Peyer's patch (tissue), 4 donors: ENCODE measurements around the gene ACER3. TPM values are rescaled to one million over a fixed set of nuclear protein-coding genes. Genes with fewer than 3 reads are reported as not detected.

Experiments used
- DNase-seq, 3 donors: peaks; one replicate each; pipeline ENCODE4 v3.0.0-alpha.2; 2017 to 2019
- H3K27ac ChIP-seq, 4 donors: fragments of 200-600 bp; sonication (generic); one replicate each; pipeline ENCODE4 v1.5.1; 2016 to 2019
- H3K27me3 ChIP-seq, 2 donors: fragments of 200-600 bp; sonication (generic); one replicate each; pipeline ENCODE4 v1.5.1; 2019
- H3K36me3 ChIP-seq, 3 donors: fragments of 200-600 bp; sonication (generic); one replicate each; pipeline ENCODE4 v1.5.1; 2016 to 2019
- H3K4me1 ChIP-seq, 4 donors: fragments of 200-600 bp; sonication (generic); one replicate each; pipeline ENCODE4 v1.5.1; 2016 to 2019
- H3K4me3 ChIP-seq, 4 donors: fragments of 200-600 bp; sonication (generic); 1 replicate in 3 of 4; 2 replicates in 1 of 4; pipeline ENCODE4 v1.5.1; 2016 to 2019; ENCODE audit warnings: mild to moderate bottlenecking in 1 of 4
- H3K9me3 ChIP-seq, 4 donors: fragments of 200-600 bp; sonication (generic); one replicate each; pipeline ENCODE4 v1.5.1; 2016 to 2019; ENCODE audit warnings: mild to moderate bottlenecking in 1 of 4
- CTCF ChIP-seq, 6 experiments: fragments of 450-650 bp in 4 of 6; fragments of 200-600 bp in 2 of 6; sonication (generic) in 1 of 6; IDR thresholded peaks; one replicate each; pipeline ENCODE4 v1.5.1; 2017 to 2019; ENCODE audit warnings: antibody characterized with exemption in 6 of 6, mild to moderate bottlenecking in 3 of 6, moderate library complexity in 1 of 6
- POLR2A ChIP-seq, 2 donors: fragments of 450-650 bp; IDR thresholded peaks; one replicate each; pipeline ENCODE4 v1.5.1; 2017; ENCODE audit warnings: antibody characterized with exemption in 2 of 2, mild to moderate bottlenecking in 2 of 2, moderate library complexity in 2 of 2
- total RNA-seq, 4 donors: library from RNA; depleted of rRNA; stranded (reverse); fragments of >200 nt; gene quantifications; one replicate each; pipeline ENCODE4 v1.1.0, GENCODE V29; 2016

The ACER3 gene
- total RNA-seq, 4 donors from 2014 or later = 13.2 to 25.5 (median 19.8) TPM

GRCh38 chr11:76972051-76972450 is 111.3 kb downstream of the ACER3 start:
- no peaks in the 10 kb centered on the region for H3K27me3 ChIP-seq
- H3K27ac ChIP-seq = no peak overlapping the region
- H3K4me3 ChIP-seq = no peak overlapping the region
- TF ChIP-seq CTCF (IDR thresholded peaks at IDR 0.05) (no peak), POLR2A (IDR thresholded peaks at IDR 0.05) (no peak)
- DNase-seq = no peak
- no peaks in the 10 kb centered on the region for H3K9me3 ChIP-seq
- H3K36me3 ChIP-seq = no peaks in the 10 kb centered on the region
- no peaks in the 10 kb centered on the region for H3K4me1 ChIP-seq

- Histone ChIP-seq H3K4me1 (no peaks in the 10 kb centered on the region), H3K27me3 (no peaks in the 10 kb centered on the region), H3K27ac (peak overlapping the region in 1 of 4 donors; percentile 38), H3K4me3 (no peak overlapping the region), H3K36me3 (peaks cover 0 to 4% (median 0%) of the 10 kb centered on the region in 3 donors), H3K9me3 (peaks cover 0 to 4% (median 0%) of the 10 kb centered on the region in 4 donors)
- TF ChIP-seq CTCF (IDR thresholded peaks at IDR 0.05) (peak in 3 of 6 experiments; percentile 44 to 63 (median 49)), POLR2A (IDR thresholded peaks at IDR 0.05) (no peak)
- DNase-seq = no peak
These were observed 113.6 kb downstream of the ACER3 start for GRCh38 chr11:76974179-76974891.

- Histone ChIP-seq H3K27me3 (no peaks in the 10 kb centered on the region), H3K4me3 (no peak overlapping the region)
- no peak for DNase-seq
These were observed 114.8 kb downstream of the ACER3 start for GRCh38 chr11:76975513-76975912.

GRCh38 chr11:76977791-76978190 is 117.1 kb downstream of the ACER3 start:
- H3K9me3 ChIP-seq = peaks cover 0 to 4% (median 0%) of the 10 kb centered on the region in 4 donors
- H3K4me3 ChIP-seq = no peak overlapping the region
- no peak overlapping the region for H3K27ac ChIP-seq
- H3K36me3 ChIP-seq = peaks cover 0 to 4% (median 0%) of the 10 kb centered on the region in 3 donors
- H3K27me3 ChIP-seq = no peaks in the 10 kb centered on the region
- no peak for DNase-seq
- no peak for TF ChIP-seq CTCF (IDR thresholded peaks at IDR 0.05)
- TF ChIP-seq POLR2A (IDR thresholded peaks at IDR 0.05) = no peak
- peaks cover 0 to 4% (median 0%) of the 10 kb centered on the region in 4 donors for H3K4me1 ChIP-seq

More at GRCh38 chr11:76975513-76975912, 114.8 kb downstream of the ACER3 start:
- TF ChIP-seq CTCF (IDR thresholded peaks at IDR 0.05) (no peak), POLR2A (IDR thresholded peaks at IDR 0.05) (no peak)
- peaks cover 0 to 4% (median 0%) of the 10 kb centered on the region in 3 donors for H3K36me3 ChIP-seq
- no peaks in the 10 kb centered on the region for H3K4me1 ChIP-seq
- H3K9me3 ChIP-seq = peaks cover 0 to 4% (median 0%) of the 10 kb centered on the region in 4 donors
- no peak overlapping the region for H3K27ac ChIP-seq

- H3K27me3 ChIP-seq = no peaks in the 10 kb centered on the region
- peaks cover 0 to 4% (median 0%) of the 10 kb centered on the region in 4 donors for H3K4me1 ChIP-seq
- peaks cover 0 to 4% (median 0%) of the 10 kb centered on the region in 4 donors for H3K9me3 ChIP-seq
- no peak for TF ChIP-seq POLR2A (IDR thresholded peaks at IDR 0.05)
- TF ChIP-seq CTCF (IDR thresholded peaks at IDR 0.05) = no peak
- no peak overlapping the region for H3K27ac ChIP-seq
- H3K4me3 ChIP-seq = no peak overlapping the region
- DNase-seq = no peak
- peaks cover 0 to 4% (median 0%) of the 10 kb centered on the region in 3 donors for H3K36me3 ChIP-seq
These were observed 117.5 kb downstream of the ACER3 start for GRCh38 chr11:76978239-76978638.
